Fibroblast of peridontal ligament (primary cell): Measurements from ENCODE around the gene TEX22.
A peak's percentile ranks its signal among the peaks of the same experiment; 100 is the strongest.

Source experiments
- DNase-seq: peaks from one replicate; pipeline ENCODE4 v3.0.0-alpha.2; 2010; ENCODE audit errors: extremely low read depth

The TEX22 gene

DNA sequence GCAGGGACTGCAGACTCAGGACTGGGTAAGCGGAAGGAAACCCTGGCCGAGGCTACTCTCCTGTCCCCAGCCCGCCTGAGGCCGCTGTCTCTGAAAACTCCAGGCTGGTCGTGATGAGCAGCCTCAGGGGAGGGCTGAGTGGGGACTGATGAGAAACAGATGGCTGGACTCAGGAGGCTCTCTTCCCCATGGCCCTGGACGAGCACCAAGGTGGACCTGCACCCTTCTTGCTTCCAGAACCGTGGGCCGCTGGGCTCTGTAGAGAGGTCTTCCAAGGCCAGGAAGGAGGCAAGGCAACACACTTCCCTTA, 1.1 kb downstream of the TEX22 start:
- no peak for DNase-seq

DNA sequence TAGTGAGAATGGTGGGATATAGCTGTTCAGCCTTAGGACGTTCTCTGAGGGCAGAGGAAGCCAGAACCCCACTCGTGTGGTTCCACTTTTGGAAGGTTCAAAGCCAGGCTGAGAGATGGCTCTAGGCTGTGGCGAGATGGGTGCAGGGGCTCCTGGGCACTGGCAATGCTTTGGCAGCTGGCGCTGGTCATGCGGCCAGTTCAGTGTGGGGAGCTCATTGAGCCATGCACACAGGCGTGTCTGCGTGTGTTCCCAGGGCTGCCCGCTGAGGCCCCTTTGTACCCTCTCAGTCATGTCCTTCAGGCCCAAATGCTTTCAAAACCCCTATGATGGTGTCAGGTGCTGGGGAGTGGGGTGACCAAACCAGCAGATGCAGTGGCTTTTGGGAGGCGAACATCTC, 1.7 kb downstream of the TEX22 start:
- DNase-seq: no peak

DNA sequence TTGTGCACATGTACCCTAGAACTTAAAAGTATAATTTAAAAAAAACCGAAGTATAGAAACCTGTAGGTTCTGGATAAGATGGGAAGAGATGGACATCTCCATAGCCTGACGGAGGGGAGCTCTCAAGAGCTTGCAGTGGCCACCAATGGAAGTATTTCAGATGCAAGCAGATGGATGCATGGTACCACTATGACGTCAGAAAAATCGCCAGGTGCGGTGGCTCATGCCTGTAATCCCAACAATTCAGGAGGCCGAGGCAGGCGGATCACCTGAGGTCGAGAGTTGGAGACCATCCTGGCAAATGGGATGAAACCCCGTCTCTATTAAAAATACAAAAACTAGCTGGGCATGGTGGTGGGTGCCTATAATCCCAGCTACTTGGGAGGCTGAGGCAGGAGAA, 3.4 kb downstream of the TEX22 start:
- no peak for DNase-seq

DNA sequence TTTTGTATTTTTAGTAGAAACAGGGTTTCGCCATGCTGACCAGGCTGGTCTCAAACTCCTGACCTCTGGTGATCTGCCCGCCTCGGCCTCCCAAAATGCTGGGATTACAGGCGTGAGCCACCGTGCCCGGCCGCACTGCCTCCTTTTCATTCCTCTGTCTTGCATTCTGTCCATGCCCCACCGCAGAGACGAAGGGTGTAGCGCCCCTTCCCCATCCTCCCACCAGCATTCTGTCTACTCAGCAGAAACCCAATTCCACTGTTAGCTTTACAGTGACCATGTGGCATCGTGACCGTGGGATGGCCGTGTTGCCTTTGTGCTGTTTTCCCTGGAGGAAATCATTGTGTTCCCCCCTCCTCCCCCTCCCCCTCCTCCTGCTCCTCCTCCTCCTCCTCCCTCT, 10.3 kb downstream of the TEX22 start:
- DNase-seq: no peak

DNA sequence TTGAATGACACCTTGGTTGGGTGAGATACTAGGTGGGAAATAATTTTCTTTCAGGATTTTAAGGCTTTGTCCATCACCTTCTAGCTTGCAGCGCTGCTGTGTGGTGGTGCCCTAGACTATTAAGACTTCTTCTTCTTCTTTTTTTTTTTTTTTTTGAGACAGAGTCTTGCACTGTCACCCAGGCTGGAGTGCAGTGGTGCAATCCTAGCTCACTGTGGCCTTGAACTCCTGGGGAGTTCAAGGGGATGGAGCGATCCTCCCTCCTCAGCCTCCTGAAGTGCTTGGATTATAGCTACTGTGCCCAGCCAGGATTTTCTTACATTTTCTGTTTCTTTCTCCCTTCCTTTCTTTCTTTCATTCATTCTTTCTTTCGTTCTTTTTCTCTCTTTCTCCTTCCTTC, 11.0 kb downstream of the TEX22 start:
- DNase-seq: no peak

GRCh38 chr14:105410642-105411016, 12.3 kb downstream of the TEX22 start:
- no peak for DNase-seq

- DNase-seq: peak; percentile 8
These were observed 12.9 kb downstream of the TEX22 start for GRCh38 chr14:105411017-105411941.

GRCh38 chr14:105411985-105412770, 13.8 kb downstream of the TEX22 start:
- no peak for DNase-seq

DNA sequence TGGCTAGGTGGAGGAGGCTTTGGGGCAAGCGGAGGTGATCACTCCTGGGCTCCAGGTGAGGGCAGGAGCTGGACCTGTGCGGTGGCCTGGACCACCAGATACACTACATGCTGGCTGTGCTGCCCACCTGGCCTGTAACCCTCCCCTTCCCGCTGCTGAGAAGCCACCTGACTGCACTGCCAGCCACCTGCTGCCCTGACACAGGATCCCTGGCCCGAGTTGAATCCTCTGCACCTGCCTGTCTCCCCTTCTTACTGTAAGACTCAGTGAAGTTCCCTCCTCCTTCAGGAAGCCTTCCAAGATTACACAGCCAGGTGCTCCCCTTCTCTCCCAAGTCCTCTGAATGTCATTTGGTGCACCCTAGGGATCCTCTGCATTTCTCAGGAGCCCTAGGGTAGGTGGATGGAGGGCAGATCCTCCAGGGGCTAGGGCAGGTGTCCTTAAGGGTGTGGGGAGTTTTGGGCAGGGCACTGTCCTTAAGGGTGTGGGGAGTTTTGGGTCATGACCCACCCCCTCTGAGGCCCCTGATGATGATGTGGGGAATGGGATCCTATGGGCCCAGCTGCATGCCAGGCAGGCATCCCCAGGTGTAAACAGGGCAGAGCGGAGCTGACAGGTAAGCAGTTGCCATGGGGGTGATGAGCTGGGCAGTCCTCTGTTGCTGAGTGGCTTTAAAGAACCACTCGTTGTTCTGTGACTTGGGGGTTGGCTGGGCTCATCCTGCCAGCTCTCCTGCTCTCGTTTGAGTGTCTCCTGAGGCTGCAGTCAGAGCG, 14.6 kb downstream of the TEX22 start:
- no peak for DNase-seq

GRCh38 chr14:105413544-105413886, 15.2 kb downstream of the TEX22 start:
- DNase-seq: no peak

DNA sequence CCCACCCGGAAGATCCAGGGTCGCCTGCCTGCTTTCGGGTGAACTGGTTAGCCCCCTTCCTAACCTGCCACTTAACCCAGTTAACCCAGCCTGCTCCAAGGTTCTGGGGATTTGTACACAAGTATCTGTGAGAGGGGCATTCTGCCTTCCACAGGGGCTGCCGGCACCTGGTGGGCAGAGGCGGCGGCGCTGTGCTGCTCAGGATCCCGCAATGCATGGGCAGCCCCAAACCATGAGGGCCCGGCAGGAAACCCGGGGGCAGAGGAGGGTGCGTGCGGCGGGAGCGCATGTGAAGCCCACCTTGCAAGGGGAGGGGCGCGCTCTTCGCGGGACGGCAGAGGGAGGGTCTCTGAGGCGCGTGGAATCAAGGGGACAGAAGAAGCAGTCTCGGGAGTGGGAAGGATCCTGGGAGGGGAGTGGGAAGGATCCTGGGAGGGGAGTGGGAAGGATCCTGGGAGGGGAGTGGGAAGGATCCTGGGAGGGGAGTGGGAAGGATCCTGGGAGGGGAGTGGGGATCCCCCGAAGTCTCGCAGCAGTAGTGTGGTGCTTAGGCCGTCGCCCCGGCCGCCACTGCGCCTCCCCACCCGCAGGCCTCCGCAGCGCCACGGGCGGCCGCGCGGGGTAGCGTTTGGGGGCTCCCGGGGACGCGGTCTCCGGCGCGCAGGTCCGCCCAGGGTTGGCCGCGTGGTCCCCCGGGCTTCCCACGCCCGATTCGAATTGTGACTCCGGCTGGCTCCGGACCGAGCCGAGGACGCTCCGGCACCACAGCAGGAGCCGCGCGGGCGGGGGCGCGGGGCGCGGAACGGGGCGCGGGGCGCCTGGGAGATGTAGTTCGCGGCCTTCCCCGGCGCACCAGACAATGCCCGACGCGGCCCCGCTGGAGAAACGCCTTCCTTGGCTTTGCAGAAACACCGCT, 16.4 kb downstream of the TEX22 start:
- DNase-seq: peak; percentile 57

- DNase-seq: no peak
These were observed 17.4 kb downstream of the TEX22 start for GRCh38 chr14:105415481-105416428.

- no peak for DNase-seq
These were observed 18.3 kb downstream of the TEX22 start for GRCh38 chr14:105416671-105417070.

GRCh38 chr14:105417690-105418121, 19.4 kb downstream of the TEX22 start:
- no peak for DNase-seq

GRCh38 chr14:105418269-105419194, 20.2 kb downstream of the TEX22 start:
- no peak for DNase-seq

DNA sequence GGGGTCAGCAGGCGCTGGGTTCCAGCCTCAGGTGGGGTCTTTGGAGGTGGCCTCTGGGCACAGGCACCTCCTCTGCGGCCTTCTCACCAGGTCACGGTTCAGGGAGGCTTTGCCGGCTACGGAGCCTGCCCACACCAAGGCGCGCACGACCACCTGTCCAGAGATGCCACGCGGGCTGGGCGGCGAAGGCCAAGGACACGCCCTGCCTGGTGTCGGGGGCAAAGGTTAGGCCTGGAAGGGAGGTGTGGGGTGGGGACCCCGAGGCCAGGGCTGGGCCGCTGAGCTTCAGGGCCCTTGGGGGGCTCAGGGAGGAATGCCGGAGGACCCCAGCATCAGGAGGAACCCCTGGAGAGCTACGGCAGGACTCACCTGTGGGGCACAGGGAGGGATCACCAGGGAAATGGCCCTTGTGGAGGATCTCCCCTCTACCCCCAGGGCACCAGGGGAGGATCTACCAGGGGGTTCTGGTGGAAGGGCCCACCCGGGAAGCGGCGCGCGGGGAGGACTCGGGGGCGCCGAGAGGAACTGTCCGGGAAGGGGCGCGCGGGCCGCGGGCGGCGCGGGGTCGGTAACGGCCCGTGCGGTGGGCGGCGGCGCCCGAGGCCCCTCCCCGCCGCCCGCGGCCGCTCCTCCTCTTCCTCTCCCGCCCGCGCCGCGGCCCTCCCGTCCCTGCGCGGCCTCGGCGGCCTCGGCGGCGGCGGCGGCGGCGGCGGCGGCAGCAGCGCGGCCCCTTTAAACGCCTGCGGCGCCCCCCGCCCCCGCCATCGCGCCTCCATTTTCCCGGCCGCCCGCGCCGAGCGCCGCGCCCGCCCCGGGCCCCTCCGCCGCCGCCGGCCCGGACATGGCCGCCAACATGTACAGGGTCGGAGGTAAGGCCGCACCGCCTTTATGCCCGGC, 21.1 kb downstream of the TEX22 start, which contains the start of gene MTA1:
TSS of gene MTA1 (plus strand) at position 633 of the 897 bp plus-strand sequence. CDS start at position 842, 209 bp downstream.
- no peak for DNase-seq

GRCh38 chr14:105420101-105420973, 22.0 kb downstream of the TEX22 start:
- DNase-seq: no peak
